ENCODE measurements around the gene C19orf12.

DNA sequence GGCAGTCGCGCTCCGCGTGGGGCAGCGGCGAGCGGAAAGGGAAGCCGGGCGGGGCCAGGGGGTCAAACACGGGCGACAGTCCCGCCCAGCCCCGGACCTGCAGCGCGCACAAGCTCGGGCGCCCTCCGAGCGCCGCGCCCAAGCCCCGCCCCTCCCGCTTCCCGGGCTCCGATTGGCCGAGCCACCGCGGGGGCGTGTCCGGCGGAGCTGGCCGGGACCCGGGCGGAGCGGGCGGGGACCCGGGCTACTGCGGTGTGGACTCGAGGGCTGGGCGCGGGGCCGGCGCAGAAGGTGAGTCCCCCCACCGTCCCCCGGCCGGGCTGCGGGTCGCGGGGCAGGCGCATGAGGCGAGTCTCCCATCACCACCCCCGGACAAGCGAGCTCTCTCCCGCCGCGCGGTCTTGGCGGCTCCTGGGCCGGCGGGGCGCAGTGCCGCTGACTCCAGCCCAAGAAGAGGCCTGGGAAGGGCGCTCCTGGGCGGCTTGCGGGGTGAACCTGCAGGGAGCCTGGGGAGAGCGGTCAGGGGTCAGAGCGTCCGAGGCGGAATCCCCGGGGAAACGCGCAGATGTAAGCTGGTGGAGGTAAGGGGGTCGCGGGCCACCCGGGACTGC, 49.7 kb downstream of the C19orf12 start, which contains the start of gene PLEKHF1:
- TF ChIP-seq, protein P1, sequence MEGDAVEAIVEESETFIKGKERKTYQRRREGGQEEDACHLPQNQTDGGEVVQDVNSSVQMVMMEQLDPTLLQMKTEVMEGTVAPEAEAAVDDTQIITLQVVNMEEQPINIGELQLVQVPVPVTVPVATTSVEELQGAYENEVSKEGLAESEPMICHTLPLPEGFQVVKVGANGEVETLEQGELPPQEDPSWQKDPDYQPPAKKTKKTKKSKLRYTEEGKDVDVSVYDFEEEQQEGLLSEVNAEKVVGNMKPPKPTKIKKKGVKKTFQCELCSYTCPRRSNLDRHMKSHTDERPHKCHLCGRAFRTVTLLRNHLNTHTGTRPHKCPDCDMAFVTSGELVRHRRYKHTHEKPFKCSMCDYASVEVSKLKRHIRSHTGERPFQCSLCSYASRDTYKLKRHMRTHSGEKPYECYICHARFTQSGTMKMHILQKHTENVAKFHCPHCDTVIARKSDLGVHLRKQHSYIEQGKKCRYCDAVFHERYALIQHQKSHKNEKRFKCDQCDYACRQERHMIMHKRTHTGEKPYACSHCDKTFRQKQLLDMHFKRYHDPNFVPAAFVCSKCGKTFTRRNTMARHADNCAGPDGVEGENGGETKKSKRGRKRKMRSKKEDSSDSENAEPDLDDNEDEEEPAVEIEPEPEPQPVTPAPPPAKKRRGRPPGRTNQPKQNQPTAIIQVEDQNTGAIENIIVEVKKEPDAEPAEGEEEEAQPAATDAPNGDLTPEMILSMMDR (IDR thresholded peaks at IDR 0.05) = no peak
- TF ChIP-seq POLR2A (IDR thresholded peaks at IDR 0.05) (peak in 1 of 2 donors; percentile 87), POLR2AphosphoS5 (IDR thresholded peaks at IDR 0.05; ENCODE audit: insufficient read depth in 1 of 2, low read depth in 1 of 2) (peak in 1 of 2 donors; percentile 69)

Data from vagina (tissue), 2 donors.